ENCODE results near the gene CNTFR.

DNA sequence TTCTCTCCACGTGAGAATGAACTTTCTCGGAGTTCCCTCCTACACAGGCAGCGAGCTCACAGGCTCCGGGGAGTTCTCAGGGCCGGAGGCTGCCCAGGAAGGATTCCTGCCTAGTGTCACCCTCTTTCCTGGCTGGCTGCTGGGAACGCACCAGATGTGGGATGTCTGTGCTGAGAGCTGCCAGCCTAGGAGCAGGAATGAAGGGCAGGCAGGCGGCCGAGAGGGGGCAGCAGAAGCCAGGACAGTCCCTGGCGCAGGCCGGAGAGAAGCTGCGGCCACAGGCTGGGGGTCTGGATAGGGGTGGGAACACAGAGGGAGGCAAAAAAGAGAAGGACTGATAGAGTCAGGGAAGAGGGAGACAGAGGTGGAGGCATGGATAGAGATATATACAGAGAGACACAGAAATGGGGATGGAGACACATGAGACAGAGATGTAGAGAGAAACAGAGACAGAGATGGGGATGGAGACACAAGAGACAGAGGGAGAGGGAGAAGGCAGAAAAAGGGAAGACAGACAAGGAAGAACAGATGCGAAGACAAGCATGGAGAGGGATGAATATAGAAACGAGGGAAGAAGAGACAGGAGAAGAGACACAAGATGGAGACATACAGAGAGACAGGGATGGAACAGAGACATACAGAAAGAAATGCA is 41.4 kb downstream of the CNTFR start:
- TF ChIP-seq, protein P1, sequence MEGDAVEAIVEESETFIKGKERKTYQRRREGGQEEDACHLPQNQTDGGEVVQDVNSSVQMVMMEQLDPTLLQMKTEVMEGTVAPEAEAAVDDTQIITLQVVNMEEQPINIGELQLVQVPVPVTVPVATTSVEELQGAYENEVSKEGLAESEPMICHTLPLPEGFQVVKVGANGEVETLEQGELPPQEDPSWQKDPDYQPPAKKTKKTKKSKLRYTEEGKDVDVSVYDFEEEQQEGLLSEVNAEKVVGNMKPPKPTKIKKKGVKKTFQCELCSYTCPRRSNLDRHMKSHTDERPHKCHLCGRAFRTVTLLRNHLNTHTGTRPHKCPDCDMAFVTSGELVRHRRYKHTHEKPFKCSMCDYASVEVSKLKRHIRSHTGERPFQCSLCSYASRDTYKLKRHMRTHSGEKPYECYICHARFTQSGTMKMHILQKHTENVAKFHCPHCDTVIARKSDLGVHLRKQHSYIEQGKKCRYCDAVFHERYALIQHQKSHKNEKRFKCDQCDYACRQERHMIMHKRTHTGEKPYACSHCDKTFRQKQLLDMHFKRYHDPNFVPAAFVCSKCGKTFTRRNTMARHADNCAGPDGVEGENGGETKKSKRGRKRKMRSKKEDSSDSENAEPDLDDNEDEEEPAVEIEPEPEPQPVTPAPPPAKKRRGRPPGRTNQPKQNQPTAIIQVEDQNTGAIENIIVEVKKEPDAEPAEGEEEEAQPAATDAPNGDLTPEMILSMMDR (IDR thresholded peaks at IDR 0.05; ENCODE audit: low read depth, low read length, poor library complexity, severe bottlenecking): peak; percentile 64
- no peak for TF ChIP-seq EZH2phosphoT487 (IDR thresholded peaks at IDR 0.05; ENCODE audit: borderline replicate concordance, low read length)
